ENCODE measurements around the gene LDHB. TPM values are rescaled to one million over a fixed set of nuclear protein-coding genes. Genes with fewer than 3 reads are reported as not detected.

LDHB gene
- total RNA-seq, 4 donors from 2014 or later = 384 to 506 (median 452) TPM

GRCh38 chr12:21655591-21655990 lies 2.1 kb downstream of the LDHB start:
- ATAC-seq = no peak

GRCh38 chr12:21651821-21652220 lies 5.8 kb downstream of the LDHB start:
- Histone ChIP-seq H3K4me3 (no peak overlapping the region), H3K27ac (no peak overlapping the region), H3K4me1 (peaks cover 3 to 72% (median 10%) of the 10 kb centered on the region in 3 donors), H3K36me3 (peaks cover 0 to 68% of the 10 kb centered on the region in 2 donors), H3K27me3 (no peaks in the 10 kb centered on the region), H3K9me3 (no peaks in the 10 kb centered on the region)
- no peak for ATAC-seq
- no peak for TF ChIP-seq POLR2AphosphoS5 (IDR thresholded peaks at IDR 0.05)
- TF ChIP-seq POLR2A (IDR thresholded peaks at IDR 0.05) = no peak
- TF ChIP-seq CTCF (IDR thresholded peaks at IDR 0.05) = no peak
- no peak for TF ChIP-seq EP300 (IDR thresholded peaks at IDR 0.05)
- WGBS, 2 donors (ENCODE audit: low coverage in 1 of 2) = 83 to 100% methylated on average over 1 of the region's 1 CpG

More at GRCh38 chr12:21655591-21655990, 2.1 kb downstream of the LDHB start:
- Histone ChIP-seq H3K36me3 (peaks cover 0 to 33% of the 10 kb centered on the region in 2 donors), H3K27ac (peak overlapping the region in 3 of 4 donors; percentile 92 to 97 (median 97)), H3K4me1 (peaks cover 3 to 64% (median 10%) of the 10 kb centered on the region in 3 donors), H3K9me3 (no peaks in the 10 kb centered on the region), H3K27me3 (no peaks in the 10 kb centered on the region), H3K4me3 (peak overlapping the region in 1 of 2 donors; percentile 73)
- WGBS, 2 donors (ENCODE audit: low coverage in 1 of 2) = 54 to 66% methylated on average over 4 of the region's 4 CpGs
- TF ChIP-seq POLR2AphosphoS5 (IDR thresholded peaks at IDR 0.05) (no peak), EP300 (IDR thresholded peaks at IDR 0.05) (no peak), POLR2A (IDR thresholded peaks at IDR 0.05) (no peak), CTCF (IDR thresholded peaks at IDR 0.05) (no peak)

- no peaks in the 10 kb centered on the region for H3K27me3 ChIP-seq
- peaks cover 3 to 65% (median 6%) of the 10 kb centered on the region in 3 donors for H3K4me1 ChIP-seq
- H3K36me3 ChIP-seq = peaks cover 4 to 76% of the 10 kb centered on the region in 2 donors
- no peak for ATAC-seq
- TF ChIP-seq POLR2A (IDR thresholded peaks at IDR 0.05) (no peak), EP300 (IDR thresholded peaks at IDR 0.05) (no peak), POLR2AphosphoS5 (IDR thresholded peaks at IDR 0.05) (no peak), CTCF (IDR thresholded peaks at IDR 0.05) (no peak)
- no peak overlapping the region for H3K27ac ChIP-seq
- H3K9me3 ChIP-seq = no peaks in the 10 kb centered on the region
- WGBS, 2 donors (ENCODE audit: low coverage in 1 of 2) = 100% methylated on average over 1 of the region's 1 CpG
- no peak overlapping the region for H3K4me3 ChIP-seq
These were observed 6.6 kb downstream of the LDHB start for GRCh38 chr12:21650997-21651396.

- WGBS, 2 donors (ENCODE audit: low coverage in 1 of 2) = 37 to 42% methylated on average over 3 of the region's 3 CpGs
- H3K4me3 ChIP-seq = no peak overlapping the region
- H3K9me3 ChIP-seq = no peaks in the 10 kb centered on the region
- peaks cover 0 to 45% (median 2%) of the 10 kb centered on the region in 3 donors for H3K4me1 ChIP-seq
- H3K27ac ChIP-seq = no peak overlapping the region
- no peak for ATAC-seq
- H3K36me3 ChIP-seq = peaks cover 9 to 92% of the 10 kb centered on the region in 2 donors
- TF ChIP-seq CTCF (IDR thresholded peaks at IDR 0.05) = no peak
- TF ChIP-seq EP300 (IDR thresholded peaks at IDR 0.05) = no peak
- no peak for TF ChIP-seq POLR2AphosphoS5 (IDR thresholded peaks at IDR 0.05)
- TF ChIP-seq POLR2A (IDR thresholded peaks at IDR 0.05) = no peak
- H3K27me3 ChIP-seq = no peaks in the 10 kb centered on the region
These were observed 8.6 kb downstream of the LDHB start for GRCh38 chr12:21649034-21649433.

- H3K27me3 ChIP-seq = no peaks in the 10 kb centered on the region
- H3K9me3 ChIP-seq = no peaks in the 10 kb centered on the region
- no peak overlapping the region for H3K27ac ChIP-seq
- peaks cover 12 to 92% of the 10 kb centered on the region in 2 donors for H3K36me3 ChIP-seq
- ATAC-seq = no peak
- H3K4me3 ChIP-seq = no peak overlapping the region
- WGBS, 2 donors (ENCODE audit: low coverage in 1 of 2) = 90 to 100% methylated on average over 2 of the region's 2 CpGs
- no peak for TF ChIP-seq EP300 (IDR thresholded peaks at IDR 0.05)
- no peak for TF ChIP-seq POLR2AphosphoS5 (IDR thresholded peaks at IDR 0.05)
- no peak for TF ChIP-seq CTCF (IDR thresholded peaks at IDR 0.05)
- no peak for TF ChIP-seq POLR2A (IDR thresholded peaks at IDR 0.05)
- peaks cover 0 to 42% (median 2%) of the 10 kb centered on the region in 3 donors for H3K4me1 ChIP-seq
These were observed 9.3 kb downstream of the LDHB start for GRCh38 chr12:21648378-21648777.

Measured in gastroesophageal sphincter (tissue), 4 donors.